GM18858 (cell line): ENCODE measurements around the gene SLC6A11.

Source experiments
- ATAC-seq: cut with Tn5 transposase; IDR thresholded peaks from one replicate; pipeline ENCODE4 v1.9.1; 2021; ENCODE audit not compliant: unreplicated experiment

Gene SLC6A11

GRCh38 chr3:10788451-10788850 lies 27.6 kb upstream of the SLC6A11 start:
- no peak for ATAC-seq

DNA sequence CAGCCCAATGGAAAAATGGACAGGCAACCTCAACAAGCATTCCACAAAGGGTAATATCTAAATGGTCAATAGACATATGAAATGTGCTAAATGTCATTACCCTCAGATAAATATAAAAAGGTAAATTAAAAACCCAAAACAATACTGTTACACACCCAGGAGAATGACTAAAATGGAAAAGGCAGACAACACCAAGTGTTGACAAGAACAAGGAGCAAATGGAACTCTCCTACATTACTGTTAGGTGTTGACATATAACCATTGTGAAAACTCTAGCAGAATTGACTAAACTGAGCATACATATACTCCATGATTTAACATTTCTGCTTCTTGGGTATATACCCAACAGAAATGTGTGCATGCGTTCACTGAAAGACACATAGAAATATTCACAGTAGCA lies 25.3 kb upstream of the SLC6A11 start:
- ATAC-seq = no peak

GRCh38 chr3:10792208-10792607 lies 23.8 kb upstream of the SLC6A11 start:
- ATAC-seq = no peak

DNA sequence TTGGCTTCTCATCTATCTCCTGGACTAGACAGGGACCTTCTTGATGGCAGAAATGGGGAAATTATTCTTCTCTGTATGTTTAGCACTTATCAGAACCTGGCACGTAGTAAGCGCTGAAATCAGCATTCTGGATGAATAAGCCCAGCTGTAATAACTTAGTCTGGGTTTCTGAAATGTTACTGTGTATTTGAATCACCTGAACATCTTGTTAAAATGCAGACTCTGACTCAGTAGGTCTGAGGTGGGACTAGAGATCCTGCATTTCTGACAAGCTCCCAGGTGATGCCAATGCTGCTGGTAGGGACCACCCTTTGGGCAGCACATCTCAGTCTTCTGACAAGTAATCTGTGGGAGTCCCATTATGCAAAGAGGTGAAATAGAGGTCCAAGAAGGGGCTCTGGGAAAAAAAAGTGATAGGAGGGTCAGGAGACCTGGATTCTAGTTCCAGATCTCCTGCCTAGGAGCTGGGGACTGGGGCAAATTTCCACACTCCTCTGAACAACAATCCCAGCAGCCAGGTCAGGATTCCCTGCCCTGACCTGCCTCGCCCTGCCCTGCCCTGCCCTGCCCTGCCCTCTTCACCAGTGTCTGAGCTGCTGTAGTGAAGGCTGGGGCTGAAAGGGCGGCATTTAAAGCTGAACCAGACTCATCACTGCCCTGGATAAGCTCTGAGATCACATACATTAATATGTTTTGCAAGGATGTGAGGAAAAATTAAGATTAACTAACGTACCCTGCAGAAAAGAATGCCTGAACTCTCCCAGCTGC lies 17.2 kb upstream of the SLC6A11 start:
- no peak for ATAC-seq

- ATAC-seq = no peak
These were observed 11.8 kb upstream of the SLC6A11 start for GRCh38 chr3:10804183-10804648.

DNA sequence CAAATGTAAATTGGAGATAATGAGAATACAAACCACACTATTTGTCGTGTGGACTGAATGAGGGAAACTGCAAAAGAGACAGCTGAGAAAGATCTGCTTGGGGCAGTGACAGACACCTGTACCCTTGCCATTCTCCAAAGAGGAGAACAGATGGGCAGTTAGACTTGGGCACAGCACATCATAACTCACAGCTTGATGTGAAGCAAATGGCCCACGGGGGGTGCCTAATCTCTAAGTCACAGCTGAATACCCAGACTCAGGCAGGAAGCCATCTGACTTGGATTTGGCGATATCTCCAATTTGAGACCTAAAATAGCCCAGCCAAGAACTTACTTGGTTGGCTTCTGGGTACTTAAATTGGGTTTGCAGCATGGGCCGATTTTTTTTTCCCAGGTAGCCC lies 10.0 kb upstream of the SLC6A11 start:
- no peak for ATAC-seq

DNA sequence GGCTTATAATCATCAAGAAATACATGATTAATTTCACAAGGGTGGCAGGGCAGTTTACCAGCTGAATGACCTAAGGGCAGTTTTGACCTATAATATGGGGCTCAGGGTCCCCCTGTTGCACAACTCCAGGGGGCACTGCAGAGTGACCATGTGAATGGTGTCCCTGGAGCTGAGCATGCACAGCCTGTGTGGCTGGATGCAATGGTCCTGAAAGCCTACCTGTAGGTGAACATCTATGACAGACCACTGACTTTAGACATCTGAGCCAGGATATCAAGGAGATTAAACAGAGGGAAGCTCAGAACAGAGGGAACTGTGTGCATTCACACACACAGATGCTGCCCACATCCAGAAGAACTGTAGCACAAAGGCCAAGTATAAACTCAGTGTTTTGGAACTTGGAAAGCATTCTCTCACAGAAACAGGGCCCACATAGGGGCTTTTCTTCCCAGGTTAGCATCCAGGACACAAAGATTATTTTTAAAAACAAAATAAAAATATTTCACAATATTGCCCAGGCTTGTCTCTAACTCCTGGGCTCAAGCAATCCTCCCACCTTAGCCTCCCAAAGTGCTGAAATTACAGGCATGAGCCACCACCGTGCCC lies 7.8 kb upstream of the SLC6A11 start:
- ATAC-seq = no peak

DNA sequence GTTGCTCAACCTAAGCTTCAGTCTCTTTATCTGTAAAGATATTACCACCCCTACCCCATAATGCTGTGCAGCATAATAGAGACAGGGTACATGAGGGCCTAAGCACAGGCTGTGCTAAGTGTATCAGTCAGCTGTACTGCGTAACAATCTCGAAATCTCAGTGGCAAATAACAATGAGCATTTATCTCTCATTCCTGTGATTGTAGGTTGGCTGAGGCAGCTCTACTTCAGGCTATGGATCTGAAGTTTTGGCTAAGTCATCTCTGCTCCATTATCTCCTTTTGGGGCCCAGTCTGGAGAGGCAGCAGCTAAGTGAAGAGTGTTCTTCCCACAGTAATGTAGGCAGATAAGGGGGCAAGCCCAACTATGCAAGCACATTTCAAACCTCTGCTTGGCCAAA lies 7.1 kb upstream of the SLC6A11 start:
- no peak for ATAC-seq

DNA sequence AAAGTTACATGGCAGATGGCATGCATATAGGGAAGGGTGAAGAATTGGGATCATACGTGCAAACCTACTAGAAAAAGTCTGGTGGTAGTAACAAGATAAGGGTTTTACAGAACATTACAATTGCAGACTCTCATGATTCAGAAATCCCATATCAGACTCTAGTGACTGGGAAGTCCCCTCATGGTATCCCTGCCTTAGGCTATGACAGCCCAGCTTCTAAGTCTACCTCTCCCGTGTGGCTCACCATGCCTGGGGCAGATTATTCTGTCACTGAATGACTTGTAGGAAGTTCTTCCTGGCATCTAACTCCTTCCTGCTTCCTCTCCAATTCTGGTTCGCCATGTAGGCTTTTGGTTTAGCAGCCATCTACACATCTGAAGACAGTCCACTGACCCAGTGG lies 5.7 kb upstream of the SLC6A11 start:
- ATAC-seq = no peak

GRCh38 chr3:10813425-10813824 lies 2.6 kb upstream of the SLC6A11 start:
- ATAC-seq = no peak

GRCh38 chr3:10814623-10815022 lies 1.4 kb upstream of the SLC6A11 start:
- no peak for ATAC-seq

GRCh38 chr3:10815487-10815886 lies 541 bp upstream of the SLC6A11 start:
- no peak for ATAC-seq

- ATAC-seq = no peak
These were observed 830 bp downstream of the SLC6A11 start for GRCh38 chr3:10816863-10817253.

DNA sequence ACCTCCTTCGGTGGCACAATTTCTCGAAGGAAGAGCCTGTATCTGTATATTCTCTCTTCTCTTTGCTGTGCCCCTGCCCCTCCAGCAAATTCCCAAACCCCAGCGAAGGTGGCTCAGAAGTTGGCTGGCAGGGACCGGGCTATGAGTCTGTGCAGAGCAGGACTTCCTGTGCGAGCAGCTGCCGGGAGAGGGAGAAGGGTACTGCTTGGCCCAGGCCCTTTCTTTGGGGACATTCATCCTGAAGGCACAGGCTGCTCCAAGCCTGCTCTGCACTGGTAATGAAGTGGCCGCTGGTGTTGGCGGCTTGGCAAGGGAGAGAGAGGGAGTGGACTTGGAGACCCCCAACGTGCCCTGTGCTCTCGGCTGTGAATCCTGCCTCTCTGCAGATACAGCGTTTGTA lies 1.5 kb downstream of the SLC6A11 start:
- ATAC-seq = no peak

DNA sequence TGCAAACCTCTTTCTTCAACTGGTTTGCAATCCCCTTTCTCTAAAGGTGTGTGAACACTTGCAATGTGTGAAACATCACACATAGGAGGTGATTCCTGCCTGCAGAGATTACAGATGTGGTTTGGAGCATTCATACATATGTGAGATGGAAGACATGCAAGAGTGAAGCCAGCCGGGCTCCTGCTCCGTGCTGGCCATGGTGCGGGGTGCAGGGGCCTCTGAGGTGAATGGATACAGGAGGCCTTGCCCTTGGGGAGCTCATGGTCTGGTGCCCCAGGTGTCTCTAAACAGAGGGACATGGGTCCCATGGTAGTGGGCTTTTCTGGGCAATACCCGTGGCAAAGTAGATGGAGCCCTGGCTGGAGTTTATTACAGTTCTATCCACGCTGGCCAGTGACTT lies 6.0 kb downstream of the SLC6A11 start:
- no peak for ATAC-seq

DNA sequence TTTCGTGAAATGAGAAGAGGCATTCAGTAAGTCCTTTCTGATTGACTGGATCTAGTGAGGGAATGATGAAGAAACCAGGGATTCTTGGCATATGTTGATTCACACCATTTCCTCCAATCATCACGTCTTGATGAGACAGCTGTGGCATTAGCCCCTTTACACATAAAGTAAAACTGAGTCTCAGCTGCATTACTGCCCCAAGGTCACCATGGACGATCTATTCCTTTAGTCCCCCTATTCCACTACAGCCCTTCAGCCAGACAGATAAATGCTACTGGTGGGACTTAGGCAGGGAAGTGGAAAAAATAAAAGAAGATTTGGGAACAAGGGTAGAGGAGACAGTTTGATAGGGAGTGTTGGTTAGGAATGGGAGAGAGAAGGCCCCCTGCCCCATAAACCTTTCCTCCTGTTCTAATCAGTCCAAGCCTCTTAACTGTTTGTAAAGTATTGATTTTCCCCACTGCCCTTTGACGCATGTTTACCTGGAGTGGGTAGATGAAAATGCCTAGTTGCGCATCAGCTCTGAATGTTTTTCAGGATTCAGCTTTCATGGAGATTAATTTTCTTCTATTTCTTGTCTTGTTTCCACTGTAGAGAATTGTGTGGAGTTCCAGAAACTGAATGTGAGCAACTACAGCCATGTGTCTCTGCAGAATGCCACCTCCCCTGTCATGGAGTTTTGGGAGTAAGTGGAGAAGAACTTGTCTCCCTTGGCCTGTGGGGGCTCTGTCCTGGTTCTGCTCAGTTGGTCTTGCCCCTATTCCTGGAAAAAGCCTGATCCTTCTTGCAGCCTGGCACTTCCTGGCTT lies 6.9 kb downstream of the SLC6A11 start:
- ATAC-seq = no peak

DNA sequence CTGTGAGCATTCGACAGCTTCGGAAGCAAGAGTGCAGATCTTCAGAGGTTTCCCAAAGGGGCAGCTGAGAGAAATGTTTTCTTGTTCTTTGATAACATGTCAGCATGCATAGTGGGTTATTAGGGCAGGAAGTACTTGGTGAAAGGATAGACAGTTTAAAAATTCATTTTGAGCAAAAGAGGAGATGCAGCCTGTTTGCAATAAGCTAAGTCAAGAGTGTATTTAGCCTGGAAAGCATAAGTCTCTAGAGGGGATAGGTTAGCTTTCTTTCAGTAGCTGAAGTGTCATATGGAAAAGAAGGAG lies 7.4 kb downstream of the SLC6A11 start:
- no peak for ATAC-seq

GRCh38 chr3:10824468-10824867 lies 8.4 kb downstream of the SLC6A11 start:
- ATAC-seq = no peak

DNA sequence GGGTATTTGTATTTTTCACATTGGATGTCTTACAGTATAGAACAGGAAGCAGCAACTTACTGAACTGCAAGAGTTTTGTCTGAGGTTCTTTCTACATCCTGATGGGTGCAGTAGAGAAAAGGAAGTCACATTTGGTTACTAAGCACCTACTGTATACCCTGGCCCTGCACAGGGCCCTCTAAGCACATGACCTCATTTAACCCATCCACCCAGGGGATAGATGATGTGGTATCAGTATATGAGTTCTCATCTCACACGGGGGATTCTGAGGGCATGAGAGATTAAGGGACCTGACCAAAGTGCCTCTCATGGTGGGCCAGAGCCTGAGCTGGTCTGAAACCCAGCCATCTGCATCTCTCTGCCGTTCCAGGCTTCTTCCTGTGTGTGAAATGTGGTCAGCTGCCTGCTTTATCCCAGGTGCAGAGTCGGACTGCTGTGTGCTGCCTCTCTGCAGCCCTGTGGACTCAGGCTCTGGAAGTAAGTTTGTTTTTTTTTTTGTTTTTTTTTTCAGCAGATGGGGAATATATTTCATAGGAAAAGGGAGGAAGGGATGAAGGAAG lies 17.9 kb downstream of the SLC6A11 start:
- no peak for ATAC-seq

DNA sequence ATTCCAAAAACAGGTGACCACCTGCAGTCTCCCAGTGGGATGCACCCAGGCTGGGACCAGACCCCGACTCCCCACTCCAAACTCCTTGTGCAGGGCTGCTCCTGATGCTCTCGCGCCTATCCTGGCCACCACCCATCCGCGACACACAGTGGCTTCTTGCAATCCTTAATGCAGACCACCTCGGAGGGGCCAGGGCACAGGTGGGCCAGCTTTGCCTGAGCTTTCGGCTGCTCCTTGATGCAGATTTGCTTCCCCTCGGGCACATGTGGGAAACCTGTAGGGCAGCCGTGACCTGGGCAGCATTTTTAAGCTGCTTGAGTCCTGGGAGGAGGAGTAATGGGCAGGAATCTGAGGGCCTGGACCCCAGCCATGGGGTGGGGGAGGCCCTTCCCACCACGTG lies 18.9 kb downstream of the SLC6A11 start:
- no peak for ATAC-seq

GRCh38 chr3:10835406-10835805 lies 19.4 kb downstream of the SLC6A11 start:
- ATAC-seq = no peak

DNA sequence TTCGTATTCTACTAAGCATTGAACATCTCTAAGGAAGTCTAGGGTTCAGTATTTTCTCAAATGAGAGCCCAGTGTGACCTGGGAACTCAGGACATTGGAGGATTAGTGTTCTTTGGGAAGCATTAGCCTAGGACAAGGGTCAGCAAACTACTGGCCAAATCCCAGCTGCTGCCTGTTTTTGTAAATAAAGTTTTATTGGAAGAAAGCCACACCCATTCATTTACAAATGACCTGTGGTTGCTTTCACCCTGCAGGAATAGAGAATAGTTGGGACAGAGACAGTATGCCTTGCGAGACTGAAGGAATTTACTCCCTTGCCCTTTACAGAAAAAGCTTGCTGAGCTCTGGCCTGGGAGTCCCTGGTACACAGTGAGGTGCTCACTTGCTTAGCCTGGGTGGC lies 20.6 kb downstream of the SLC6A11 start:
- ATAC-seq = no peak
